IMR-90 (cell line): ENCODE data around the gene GPAT3.

ENCODE experiments used
- BHLHE40 ChIP-seq: fragments of 150-350 bp; IDR thresholded peaks from 2 replicates; pipeline ENCODE4 v1.6.1; 2016; ENCODE audit warnings: mild to moderate bottlenecking, low read depth, low read length
- CEBPB ChIP-seq: IDR thresholded peaks from 2 replicates; pipeline ENCODE4 v1.6.1; 2012; ENCODE audit warnings: low read depth, low read length, improper control_type of control experiment
- CHD1 ChIP-seq: IDR thresholded peaks from 2 replicates; pipeline ENCODE4 v1.6.1; 2012; ENCODE audit warnings: low read depth, low read length, improper control_type of control experiment
- FOS ChIP-seq: fragments of 150-350 bp; IDR thresholded peaks from 2 replicates; pipeline ENCODE4 v1.6.1; 2016; ENCODE audit warnings: low read depth, low read length
- MAFK ChIP-seq: IDR thresholded peaks from 2 replicates; pipeline ENCODE4 v1.6.1; 2012; ENCODE audit warnings: low read depth, low read length, improper control_type of control experiment
- MXI1 ChIP-seq: IDR thresholded peaks from 2 replicates; pipeline ENCODE4 v1.6.1; 2012; ENCODE audit warnings: low read depth, mild to moderate bottlenecking, low read length, moderate library complexity, borderline replicate concordance
- POLR2A ChIP-seq: IDR thresholded peaks from 2 replicates; pipeline ENCODE4 v1.6.1; 2012; ENCODE audit warnings: mild to moderate bottlenecking, low read depth, low read length
- RAD21 ChIP-seq: IDR thresholded peaks from 2 replicates; pipeline ENCODE4 v1.6.1; 2012; ENCODE audit warnings: low read length, improper control_type of control experiment
- RCOR1 ChIP-seq: IDR thresholded peaks from 2 replicates; pipeline ENCODE4 v1.6.1; 2012; ENCODE audit warnings: mild to moderate bottlenecking, low read length, improper control_type of control experiment; ENCODE audit not compliant: insufficient replicate concordance
- RFX5 ChIP-seq: IDR thresholded peaks from 2 replicates; pipeline ENCODE4 v1.8.0; 2012; ENCODE audit warnings: low read depth, mild to moderate bottlenecking, low read length, moderate library complexity
- SMC3 ChIP-seq: fragments of 150-350 bp; IDR thresholded peaks from 2 replicates; pipeline ENCODE4 v1.6.1; 2016; ENCODE audit warnings: low read depth, mild to moderate bottlenecking, antibody characterized with exemption, low read length, moderate library complexity
- TF ChIP-seq, protein P1 (sequence below): conservative IDR thresholded peaks from 2 replicates; pipeline ENCODE4 v1.5.1; 2012; ENCODE audit warnings: mild to moderate bottlenecking, low read depth, low read length, improper control_type of control experiment
- TF ChIP-seq, protein P2 (sequence below): fragments of 150-350 bp; IDR thresholded peaks from 2 replicates; pipeline ENCODE4 v1.6.1; 2017; ENCODE audit warnings: mild to moderate bottlenecking, antibody characterized with exemption, low read length, low read depth
- TF ChIP-seq, protein P3 (sequence below): fragments of 150-350 bp; IDR thresholded peaks from 2 replicates; pipeline ENCODE4 v1.6.1; 2016; ENCODE audit warnings: low read depth, mild to moderate bottlenecking, low read length, moderate library complexity, borderline replicate concordance

DNA sequence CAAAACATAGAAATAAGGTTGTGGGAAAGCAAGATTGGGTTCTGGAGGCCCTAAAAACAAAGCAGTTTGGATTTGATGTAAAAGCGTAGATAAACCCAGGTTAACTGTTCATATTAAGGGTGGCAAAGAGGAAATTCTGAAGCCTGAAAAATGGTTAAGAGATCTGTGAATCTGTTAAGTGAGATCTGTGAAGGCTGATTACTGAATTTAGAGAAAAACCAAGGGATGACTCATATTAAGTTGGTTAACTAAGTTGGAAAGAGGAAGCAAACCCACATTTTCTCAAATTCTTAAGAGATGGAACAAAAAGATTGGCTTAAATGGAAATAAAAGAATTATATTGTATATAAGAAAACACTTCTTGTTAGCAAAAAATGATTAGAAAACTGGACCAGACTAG lies 22.8 kb downstream of the GPAT3 start:
- TF ChIP-seq POLR2A (no peak), MXI1 (no peak), CEBPB (no peak), MAFK (no peak), RAD21 (no peak), RFX5 (no peak), BHLHE40 (no peak), FOS (peak; percentile 29; the same call in 1 of the 2 replicates), RCOR1 (no peak), SMC3 (no peak), CHD1 (no peak)
- TF ChIP-seq, protein P1, sequence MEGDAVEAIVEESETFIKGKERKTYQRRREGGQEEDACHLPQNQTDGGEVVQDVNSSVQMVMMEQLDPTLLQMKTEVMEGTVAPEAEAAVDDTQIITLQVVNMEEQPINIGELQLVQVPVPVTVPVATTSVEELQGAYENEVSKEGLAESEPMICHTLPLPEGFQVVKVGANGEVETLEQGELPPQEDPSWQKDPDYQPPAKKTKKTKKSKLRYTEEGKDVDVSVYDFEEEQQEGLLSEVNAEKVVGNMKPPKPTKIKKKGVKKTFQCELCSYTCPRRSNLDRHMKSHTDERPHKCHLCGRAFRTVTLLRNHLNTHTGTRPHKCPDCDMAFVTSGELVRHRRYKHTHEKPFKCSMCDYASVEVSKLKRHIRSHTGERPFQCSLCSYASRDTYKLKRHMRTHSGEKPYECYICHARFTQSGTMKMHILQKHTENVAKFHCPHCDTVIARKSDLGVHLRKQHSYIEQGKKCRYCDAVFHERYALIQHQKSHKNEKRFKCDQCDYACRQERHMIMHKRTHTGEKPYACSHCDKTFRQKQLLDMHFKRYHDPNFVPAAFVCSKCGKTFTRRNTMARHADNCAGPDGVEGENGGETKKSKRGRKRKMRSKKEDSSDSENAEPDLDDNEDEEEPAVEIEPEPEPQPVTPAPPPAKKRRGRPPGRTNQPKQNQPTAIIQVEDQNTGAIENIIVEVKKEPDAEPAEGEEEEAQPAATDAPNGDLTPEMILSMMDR = no peak
- TF ChIP-seq, protein P2, sequence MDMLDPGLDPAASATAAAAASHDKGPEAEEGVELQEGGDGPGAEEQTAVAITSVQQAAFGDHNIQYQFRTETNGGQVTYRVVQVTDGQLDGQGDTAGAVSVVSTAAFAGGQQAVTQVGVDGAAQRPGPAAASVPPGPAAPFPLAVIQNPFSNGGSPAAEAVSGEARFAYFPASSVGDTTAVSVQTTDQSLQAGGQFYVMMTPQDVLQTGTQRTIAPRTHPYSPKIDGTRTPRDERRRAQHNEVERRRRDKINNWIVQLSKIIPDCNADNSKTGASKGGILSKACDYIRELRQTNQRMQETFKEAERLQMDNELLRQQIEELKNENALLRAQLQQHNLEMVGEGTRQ = no peak
- TF ChIP-seq, protein P3, sequence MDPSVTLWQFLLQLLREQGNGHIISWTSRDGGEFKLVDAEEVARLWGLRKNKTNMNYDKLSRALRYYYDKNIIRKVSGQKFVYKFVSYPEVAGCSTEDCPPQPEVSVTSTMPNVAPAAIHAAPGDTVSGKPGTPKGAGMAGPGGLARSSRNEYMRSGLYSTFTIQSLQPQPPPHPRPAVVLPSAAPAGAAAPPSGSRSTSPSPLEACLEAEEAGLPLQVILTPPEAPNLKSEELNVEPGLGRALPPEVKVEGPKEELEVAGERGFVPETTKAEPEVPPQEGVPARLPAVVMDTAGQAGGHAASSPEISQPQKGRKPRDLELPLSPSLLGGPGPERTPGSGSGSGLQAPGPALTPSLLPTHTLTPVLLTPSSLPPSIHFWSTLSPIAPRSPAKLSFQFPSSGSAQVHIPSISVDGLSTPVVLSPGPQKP = no peak
